ENCODE measurements around the gene C1orf116.

DNA sequence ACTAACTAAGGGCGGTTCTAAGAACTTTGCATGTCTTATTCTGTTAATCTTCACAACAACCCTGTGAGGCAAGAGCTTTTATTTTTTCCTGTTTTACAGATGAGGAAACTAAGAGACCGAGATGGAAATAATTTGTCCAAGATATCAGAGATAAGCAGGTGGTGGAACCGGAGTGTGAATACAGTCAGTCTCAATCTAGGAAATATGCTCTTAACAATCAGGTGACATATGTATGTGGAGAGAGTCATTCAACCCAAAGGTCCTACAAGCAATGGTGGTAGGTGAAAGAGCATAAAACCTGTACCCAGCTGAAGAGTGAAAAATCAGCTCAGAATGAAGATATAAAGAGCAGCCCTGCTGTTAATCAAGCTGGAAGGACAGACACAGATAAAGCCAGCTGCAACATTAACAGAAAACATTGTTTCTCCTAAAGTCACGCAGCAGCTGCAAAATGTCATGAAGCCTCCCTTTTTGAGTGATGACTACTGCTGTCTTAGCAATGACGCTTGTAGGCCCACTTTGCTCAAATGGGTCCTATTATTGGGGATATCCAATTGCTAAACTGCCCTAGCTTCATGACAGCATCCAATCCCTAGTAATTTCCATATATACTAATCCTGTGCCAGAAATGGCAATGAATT is 31.8 kb downstream of the C1orf116 start:
- TF ChIP-seq, protein P1, sequence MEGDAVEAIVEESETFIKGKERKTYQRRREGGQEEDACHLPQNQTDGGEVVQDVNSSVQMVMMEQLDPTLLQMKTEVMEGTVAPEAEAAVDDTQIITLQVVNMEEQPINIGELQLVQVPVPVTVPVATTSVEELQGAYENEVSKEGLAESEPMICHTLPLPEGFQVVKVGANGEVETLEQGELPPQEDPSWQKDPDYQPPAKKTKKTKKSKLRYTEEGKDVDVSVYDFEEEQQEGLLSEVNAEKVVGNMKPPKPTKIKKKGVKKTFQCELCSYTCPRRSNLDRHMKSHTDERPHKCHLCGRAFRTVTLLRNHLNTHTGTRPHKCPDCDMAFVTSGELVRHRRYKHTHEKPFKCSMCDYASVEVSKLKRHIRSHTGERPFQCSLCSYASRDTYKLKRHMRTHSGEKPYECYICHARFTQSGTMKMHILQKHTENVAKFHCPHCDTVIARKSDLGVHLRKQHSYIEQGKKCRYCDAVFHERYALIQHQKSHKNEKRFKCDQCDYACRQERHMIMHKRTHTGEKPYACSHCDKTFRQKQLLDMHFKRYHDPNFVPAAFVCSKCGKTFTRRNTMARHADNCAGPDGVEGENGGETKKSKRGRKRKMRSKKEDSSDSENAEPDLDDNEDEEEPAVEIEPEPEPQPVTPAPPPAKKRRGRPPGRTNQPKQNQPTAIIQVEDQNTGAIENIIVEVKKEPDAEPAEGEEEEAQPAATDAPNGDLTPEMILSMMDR (conservative IDR thresholded peaks at IDR 0.05 in 1 of 2, IDR thresholded peaks at IDR 0.05 in 1 of 2; ENCODE audit: extremely low read depth in 1 of 2, insufficient read depth in 1 of 2, low read depth in 1 of 2, low read length in 2 of 2), result no peak
- TF ChIP-seq EZH2 (IDR thresholded peaks at IDR 0.05; ENCODE audit: borderline replicate concordance, low read length), result no peak

All from mammary epithelial cell (primary cell).